K562 (cell line): Measurements from ENCODE around the gene CD22. TPM values are rescaled to one million over a fixed set of nuclear protein-coding genes. Genes with fewer than 3 reads are reported as not detected.
A peak's percentile ranks its signal among the peaks of the same experiment; 100 is the strongest.

Experiments used
- ATAC-seq: fragments of 200-7000 bp; cut with Tn5 transposase; 3 replicates; pipeline ENCODE4 v1.9.1; 2020; ENCODE audit warnings: moderate library complexity
- BruUV-seq: library from RNA; stranded (reverse); fragments of 400-500 nt; replicated peaks from 2 replicates; lab custom pipeline; 2021; lab: Mats Ljungman, UMichigan
- CTCF ChIA-PET: fragments of 300-600 bp; formaldehyde crosslinking; extraction: SDS; loops from one replicate; lab custom pipeline; 2021; ENCODE audit warnings: low intra/inter-chr PET ratio; lab: Yijun Ruan, JAX
- POLR2A ChIA-PET: fragments of 300-600, 350-650 bp; sonication (Branson Sonifier 250); formaldehyde crosslinking; extraction: SDS; loops from one replicate; lab custom pipeline; 2021; ENCODE audit warnings: antibody characterized with exemption, inconsistent platforms; lab: Yijun Ruan, JAX
- DNase-seq, 4 experiments: peaks; one replicate each; pipeline versions ENCODE4 v3.0.0 to v3.0.0-alpha.2; 2011 to 2018; ENCODE audit warnings: low spot score in 3 of 4, mixed read lengths in 3 of 4; ENCODE audit errors: extremely low read depth in 1 of 4
- FAIRE-seq: peaks from 2 replicates; lab custom pipeline; 2011; peaks lifted over from hg19 to GRCh38; lab: Jason Lieb, UNC
- H2AFZ ChIP-seq: 2 replicates; pipeline ENCODE4 v1.6.0; 2011; ENCODE audit warnings: low read depth, low read length, control low read depth, inconsistent platforms
- H3K27ac ChIP-seq: fragments of 200-600 bp; 3 replicates; pipeline ENCODE4 v1.8.0; 2011; ENCODE audit warnings: low read depth, mild to moderate bottlenecking, control low read depth, inconsistent platforms, low read length, moderate library complexity, mixed read lengths; ENCODE audit errors: extremely low read depth
- H3K27me3 ChIP-seq, 2 experiments: fragments of 300-600 bp in 1 of 2; 2 replicates in 1 of 2; 3 replicates in 1 of 2; pipeline versions ENCODE4 v1.6.0 to v1.8.0; 2011; ENCODE audit warnings: inconsistent platforms in 2 of 2, low read length in 2 of 2, mild to moderate bottlenecking in 1 of 2, mixed read lengths in 1 of 2, moderate library complexity in 1 of 2; ENCODE audit not compliant: control insufficient read depth in 2 of 2, insufficient read depth in 2 of 2
- H3K36me3 ChIP-seq: fragments of 300-600 bp; 3 replicates; pipeline ENCODE4 v1.8.0; 2011; ENCODE audit warnings: mild to moderate bottlenecking, low read length, inconsistent platforms; ENCODE audit not compliant: control insufficient read depth, insufficient read depth
- H3K4me1 ChIP-seq, 2 experiments: fragments of 200-600 bp in 1 of 2; replicated peaks in 1 of 2; 2 replicates in 1 of 2; 3 replicates in 1 of 2; pipeline versions ENCODE4 v1.5.1 to v1.8.0; 2011; ENCODE audit warnings: inconsistent platforms in 2 of 2, low read length in 2 of 2, mild to moderate bottlenecking in 1 of 2, mixed read lengths in 1 of 2, moderate library complexity in 1 of 2; ENCODE audit not compliant: control insufficient read depth in 2 of 2, insufficient read depth in 2 of 2
- H3K4me2 ChIP-seq: 2 replicates; pipeline ENCODE4 v1.6.1; 2011; ENCODE audit warnings: low read length, control low read depth, inconsistent platforms, mixed read lengths; ENCODE audit not compliant: insufficient read depth
- H3K4me3 ChIP-seq: fragments of 200-600 bp; sonication (generic), shearing (Covaris generic); 2 replicates; pipeline ENCODE4 v1.5.1; 2016; ENCODE audit warnings: control low read depth, inconsistent platforms
- H3K79me2 ChIP-seq: fragments of 200-600 bp; 3 replicates; pipeline ENCODE4 v1.8.0; 2011; ENCODE audit warnings: low read length, inconsistent platforms; ENCODE audit not compliant: control insufficient read depth, insufficient read depth
- H3K9ac ChIP-seq, 2 experiments: 2 replicates each; pipeline versions ENCODE4 v1.6.0 to v1.6.1; 2011; ENCODE audit warnings: low read depth in 2 of 2, low read length in 2 of 2, control low read depth in 1 of 2, inconsistent platforms in 1 of 2, mild to moderate bottlenecking in 1 of 2, mixed read lengths in 1 of 2; ENCODE audit not compliant: insufficient read depth in 1 of 2
- H3K9me1 ChIP-seq: one replicate; pipeline ENCODE4 v1.6.0; 2011; ENCODE audit warnings: inconsistent platforms, mild to moderate bottlenecking, low read length, moderate library complexity; ENCODE audit not compliant: control insufficient read depth, insufficient read depth
- H3K9me3 ChIP-seq: replicated peaks from 2 replicates; pipeline ENCODE4 v1.5.1; 2011; ENCODE audit warnings: low read depth, low read length, inconsistent platforms; ENCODE audit not compliant: control insufficient read depth, insufficient read depth
- H4K20me1 ChIP-seq: replicated peaks from 2 replicates; pipeline ENCODE4 v1.6.1; 2011; ENCODE audit warnings: low read length, inconsistent platforms, mixed read lengths; ENCODE audit not compliant: control insufficient read depth, insufficient read depth
- BHLHE40 ChIP-seq: IDR thresholded peaks from 2 replicates; pipeline ENCODE4 v1.6.1; 2011; ENCODE audit warnings: low read length, improper control_type of control experiment
- CBFA2T3 ChIP-seq: fragments of 450-650 bp; IDR thresholded peaks from 2 replicates; pipeline ENCODE4 v1.6.1; 2017
- MED1 ChIP-seq: sonication (generic); formaldehyde crosslinking; IDR thresholded peaks from 2 replicates; pipeline ENCODE4 v1.8.1; 2023; ENCODE audit warnings: missing genetic modification reagents, borderline replicate concordance
- MYNN ChIP-seq, 2 experiments: sonication (generic); formaldehyde crosslinking in 1 of 2; IDR thresholded peaks; 2 replicates each; pipeline versions ENCODE4 v1.5.0 to v1.6.1; 2016 to 2020; ENCODE audit warnings: antibody characterized with exemption in 1 of 2, missing genetic modification reagents in 1 of 2
- RBM22 ChIP-seq: fragments of 200-400 bp; formaldehyde crosslinking; IDR thresholded peaks from 2 replicates; pipeline ENCODE4 v1.6.1; 2018; ENCODE audit warnings: low read length, low read depth; ENCODE audit not compliant: poor library complexity, severe bottlenecking
- SUPT5H ChIP-seq: fragments of 450-650 bp; IDR thresholded peaks from 2 replicates; pipeline ENCODE4 v1.6.1; 2016
- WGBS: fragments of 100-300 bp; shearing (Covaris generic); methylation state at CpG from one replicate; pipeline ENCODE4 v1.1.6; 2016; ENCODE audit warnings: low coverage, mixed read lengths; ENCODE audit not compliant: insufficient coverage; ENCODE audit errors: missing lambda C conversion rate; 5-methylcytosine and 5-hydroxymethylcytosine counted together
- in situ Hi-C: fragments of 300-500 bp; cut with MboI; formaldehyde crosslinking; loops from 4 replicates; pipeline ENCODE4 v1.15.0; 2018; ENCODE audit warnings: inconsistent platforms, mixed read lengths
- intact Hi-C: fragments of 100-400 bp; cut with micrococcal nuclease; formaldehyde crosslinking; loops from 2 replicates; pipeline ENCODE4 v1.14.2; 2022
- polyA plus RNA-seq, 8 experiments: library from polyadenylated mRNA; depleted of rRNA in 4 of 8; stranded (reverse) in 5 of 8; unstranded in 3 of 8; fragments of >200 nt; fragmentation: Nextera tagmentation in 2 of 8; fragmentation: Illumina TruSeq in 1 of 8; extraction: Ambion mirVana in 2 of 8; extraction: Trizol in 1 of 8; gene quantifications; 2 replicates each; pipeline versions ENCODE4 v1.2.1 to v1.2.3, GENCODE V29; 2011 to 2014; ENCODE audit warnings: inconsistent platforms in 1 of 8, missing spikeins in 1 of 8
- total RNA-seq, 7 experiments: library from RNA; depleted of rRNA in 6 of 7; stranded (reverse); fragments of >200 nt in 6 of 7; fragmentation: Illumina TruSeq in 2 of 7; extraction: Trizol in 2 of 7; gene quantifications; 2 replicates each; pipeline versions ENCODE4 v1.2.1 to v1.2.3, GENCODE V29; 2011 to 2021; ENCODE audit warnings: low replicate concordance in 1 of 7
- TF ChIP-seq, protein P1 (sequence below): fragments of 250-450 bp; sonication (Bioruptor Pico); IDR thresholded peaks from 2 replicates; pipeline ENCODE4 v1.5.0; 2021; ENCODE audit warnings: mild to moderate bottlenecking, moderate library complexity
- TF ChIP-seq, protein P2 (sequence below): fragments of 250-450 bp; sonication (Bioruptor Pico); IDR thresholded peaks from 2 replicates; pipeline ENCODE4 v1.5.1; 2021; ENCODE audit warnings: mild to moderate bottlenecking

Gene CD22
- total and polyA plus RNA-seq, 9 of the 15 experiments (the other 6 are each of a cell fraction or from before 2014, with no cell fraction given): 0.29 to 5.0 (median 3.5) TPM

DNA sequence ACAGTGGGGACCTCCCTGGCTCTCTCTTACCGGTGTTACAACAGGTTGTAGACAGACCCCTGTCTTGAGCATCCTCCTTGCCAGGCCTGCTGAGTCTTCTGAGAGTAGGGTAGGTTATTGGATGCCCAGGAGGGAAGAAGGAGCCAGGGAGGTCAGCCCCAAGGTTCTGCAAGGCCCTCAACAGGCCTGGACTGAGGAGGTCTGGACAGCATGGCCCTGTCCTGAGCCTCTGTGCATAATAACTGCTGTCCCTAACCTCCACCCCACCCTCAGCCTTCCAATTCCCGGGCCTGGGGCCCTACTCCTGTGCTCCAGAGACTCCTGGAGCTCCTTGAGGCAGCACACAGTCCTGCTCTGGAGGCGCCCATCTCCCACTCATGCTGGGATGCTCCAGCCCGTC lies 336 bp downstream of the CD22 start (continued):
- TF ChIP-seq, protein P1, sequence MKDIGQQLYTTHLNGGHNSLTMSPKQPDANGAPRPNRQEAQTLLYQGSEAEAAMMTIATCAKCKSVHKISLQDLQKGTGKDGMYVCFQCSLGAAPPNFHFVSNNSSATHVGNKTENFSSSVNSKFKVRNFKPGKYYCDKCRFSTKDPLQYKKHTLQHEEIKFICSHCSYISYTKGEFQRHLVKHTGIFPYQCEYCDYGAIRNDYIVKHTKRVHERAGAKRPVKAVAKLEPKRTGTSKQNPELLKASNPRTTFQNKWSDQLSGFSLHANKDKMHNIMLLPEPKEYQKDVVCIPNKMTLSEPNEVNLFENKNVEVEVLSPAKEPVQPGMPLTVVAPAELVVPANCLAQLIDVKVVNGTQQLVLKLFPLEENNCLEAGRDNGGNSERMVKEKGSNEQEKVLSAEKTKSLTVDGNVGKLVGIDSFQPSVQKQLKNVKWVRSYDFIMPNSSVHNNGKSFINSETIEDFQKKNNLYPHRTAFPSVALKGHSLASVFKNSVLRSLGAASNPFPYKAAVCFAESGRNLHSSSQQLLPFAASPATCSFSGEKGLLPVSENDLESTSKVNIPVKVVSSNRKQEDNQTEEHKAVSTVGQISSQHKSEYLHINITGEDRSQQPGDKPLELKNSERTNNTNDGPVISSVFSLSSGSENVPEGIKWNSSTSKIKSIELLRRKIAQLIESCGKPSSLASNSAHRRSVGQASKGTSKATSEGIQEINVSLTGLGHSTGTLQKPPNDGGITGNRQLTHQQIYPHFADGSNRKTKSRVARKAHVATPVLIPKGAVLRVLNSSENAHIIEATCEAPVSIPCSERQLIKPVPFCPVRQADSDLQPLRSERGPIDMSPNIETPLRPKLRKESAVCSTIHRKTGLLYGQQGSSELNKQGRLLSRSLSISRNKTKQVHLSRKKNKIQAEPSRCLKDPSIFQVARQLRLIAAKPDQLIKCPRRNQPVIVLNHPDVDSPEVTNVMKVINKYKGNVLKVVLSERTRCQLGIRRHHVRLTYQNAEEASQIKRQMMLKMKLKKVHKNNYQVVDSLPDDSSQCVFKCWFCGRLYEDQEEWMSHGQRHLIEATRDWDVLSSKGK (CRISPR knock-in tag): no peak
- TF ChIP-seq MYNN (IDR thresholded peaks at IDR 0.05) (no peak), MYNN (CRISPR knock-in tag; IDR thresholded peaks at IDR 0.05) (no peak), MED1 (no peak), RBM22 (no peak)
- TF ChIP-seq, protein P2, sequence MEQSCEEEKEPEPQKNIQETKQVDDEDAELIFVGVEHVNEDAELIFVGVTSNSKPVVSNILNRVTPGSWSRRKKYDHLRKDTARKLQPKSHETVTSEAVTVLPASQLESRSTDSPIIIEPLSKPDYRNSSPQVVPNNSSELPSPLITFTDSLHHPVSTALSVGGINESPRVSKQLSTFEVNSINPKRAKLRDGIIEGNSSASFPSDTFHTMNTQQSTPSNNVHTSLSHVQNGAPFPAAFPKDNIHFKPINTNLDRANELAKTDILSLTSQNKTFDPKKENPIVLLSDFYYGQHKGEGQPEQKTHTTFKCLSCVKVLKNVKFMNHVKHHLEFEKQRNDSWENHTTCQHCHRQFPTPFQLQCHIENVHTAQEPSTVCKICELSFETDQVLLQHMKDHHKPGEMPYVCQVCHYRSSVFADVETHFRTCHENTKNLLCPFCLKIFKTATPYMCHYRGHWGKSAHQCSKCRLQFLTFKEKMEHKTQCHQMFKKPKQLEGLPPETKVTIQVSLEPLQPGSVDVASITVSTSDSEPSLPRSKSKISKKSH (CRISPR knock-in tag): no peak
- TF ChIP-seq, all 486 proteins: peak for 0

DNA sequence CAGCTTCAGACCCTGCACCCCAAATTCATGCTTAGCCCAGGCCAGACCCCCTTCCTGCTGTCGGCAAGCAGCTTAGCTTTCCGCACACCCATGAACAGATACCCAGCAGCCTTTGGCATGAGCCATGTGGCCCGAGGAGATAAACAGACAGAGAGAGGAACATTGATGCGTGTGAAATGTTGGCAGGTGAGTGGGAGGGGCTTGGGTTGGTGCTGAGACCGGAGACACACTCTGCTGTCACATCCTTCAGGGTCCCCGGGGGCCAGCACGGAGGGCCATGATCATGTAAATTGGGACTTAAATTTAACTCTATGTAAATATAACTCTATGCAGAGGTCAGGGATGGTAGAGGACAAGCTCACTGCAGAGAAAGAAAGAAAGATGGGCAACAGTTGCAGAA lies 1.5 kb downstream of the CD22 start:
- ATAC-seq: no peak
- H3K4me1 ChIP-seq: peaks cover 2 to 8% of the 10 kb centered on the region in 2 experiments; a peak in 4 of 5 replicates
- POLR2A ChIA-PET: interaction anchor here (1.5 kb wide), 1 partner anchor 11 kb away, joined by 5 read pairs; no protein-coding TSS in a partner anchor
- TF ChIP-seq SUPT5H: no peak
- peak; percentile 46; the same call in 1 of the 2 replicates for TF ChIP-seq BHLHE40
- peak; percentile 18 for TF ChIP-seq CBFA2T3

More for the DNA sequence above, 1.5 kb downstream of the CD22 start:
- FAIRE-seq (no peak), DNase-seq (no peak)
- BruUV-seq: no TSS peak
- intact Hi-C loops (no loop called here), in situ Hi-C loops (loop anchor here (10.0 kb wide), 1 partner anchor 56 kb away; no protein-coding TSS in a partner anchor)
- H3K9me1 ChIP-seq: no peaks in the 10 kb centered on the region
- no peaks in the 10 kb centered on the region for H4K20me1 ChIP-seq
- H3K9me3 ChIP-seq: no peaks in the 10 kb centered on the region
- H3K27me3 ChIP-seq: no peaks in the 10 kb centered on the region
- no peaks in the 10 kb centered on the region for H3K79me2 ChIP-seq
- no peak overlapping the region for H3K27ac ChIP-seq
- no peak overlapping the region for H3K4me2 ChIP-seq
- H2AFZ ChIP-seq: no peak overlapping the region
- H3K9ac ChIP-seq: no peak overlapping the region
- no peaks in the 10 kb centered on the region for H3K36me3 ChIP-seq
- CTCF ChIA-PET: no interaction called here
- no peak overlapping the region for H3K4me3 ChIP-seq
- WGBS: 22% methylated on average over 6 of the region's 7 CpGs
